Transverse colon (tissue), 4 donors: ENCODE results near the gene FAU. TPM values are rescaled to one million over a fixed set of nuclear protein-coding genes. Genes with fewer than 3 reads are reported as not detected.

ENCODE experiments used
- DNase-seq: peaks from one replicate; pipeline ENCODE4 v3.0.0-alpha.2; 2019
- H3K27ac ChIP-seq, 4 donors: fragments of 200-600 bp; sonication (generic); 2 replicates each; pipeline ENCODE4 v1.5.1; 2016 to 2018; ENCODE audit warnings: inconsistent platforms in 4 of 4
- H3K27me3 ChIP-seq: fragments of 200-600 bp; sonication (generic); 2 replicates; pipeline ENCODE4 v1.5.1; 2017; ENCODE audit warnings: inconsistent platforms
- H3K36me3 ChIP-seq, 4 donors: fragments of 200-600 bp; sonication (generic); 2 replicates each; pipeline ENCODE4 v1.5.1; 2017 to 2019; ENCODE audit warnings: inconsistent platforms in 4 of 4
- H3K4me1 ChIP-seq, 4 donors: fragments of 200-600 bp; sonication (generic); 2 replicates each; pipeline ENCODE4 v1.5.1; 2017 to 2020; ENCODE audit warnings: inconsistent platforms in 4 of 4
- H3K4me3 ChIP-seq, 4 donors: fragments of 200-600 bp; sonication (generic); 1 replicate in 1 of 4; 2 replicates in 3 of 4; pipeline versions ENCODE4 v1.5.1 to v1.6.1; 2017 to 2019; ENCODE audit warnings: inconsistent platforms in 4 of 4
- H3K9me3 ChIP-seq, 2 donors: fragments of 200-600 bp; sonication (generic); 2 replicates each; pipeline ENCODE4 v1.5.1; 2017 to 2019; ENCODE audit warnings: inconsistent platforms in 2 of 2
- EP300 ChIP-seq: sonication (generic); formaldehyde crosslinking; IDR thresholded peaks from one replicate; pipeline ENCODE4 v1.6.1; 2017; ENCODE audit warnings: antibody characterized with exemption, low read depth
- POLR2A ChIP-seq: fragments of 450-650 bp; IDR thresholded peaks from one replicate; pipeline ENCODE4 v1.6.1; 2016; ENCODE audit warnings: antibody characterized with exemption, mild to moderate bottlenecking, moderate library complexity
- POLR2AphosphoS5 ChIP-seq, 3 donors: sonication (generic); formaldehyde crosslinking; IDR thresholded peaks; one replicate each; pipeline ENCODE4 v1.6.1; 2016; ENCODE audit warnings: antibody characterized with exemption in 3 of 3
- WGBS, 2 donors: methylation state at CpG; one replicate each; pipeline ENCODE4 v1.1.5; 2018; ENCODE audit warnings: low coverage in 1 of 2; 5-methylcytosine and 5-hydroxymethylcytosine counted together
- in situ Hi-C, 4 donors: fragments of 200-750 bp; cut with MboI; loops; one replicate each; pipeline versions ENCODE4 v1.15.0 to v1.15.1; 2017; ENCODE audit warnings: low sequenced_read_pairs in 3 of 4, low pct_ligation_motif_present in 1 of 4, low pct_unique_long_range_greater_than_20kb in 1 of 4
- intact Hi-C: fragments of 100-400 bp; cut with DNase I; formaldehyde crosslinking; loops from one replicate; pipeline ENCODE4 v1.15.1; 2023; ENCODE audit warnings: low total_unique reads
- total RNA-seq, 4 donors: library from RNA; depleted of rRNA; stranded (reverse); fragments of >200 nt; gene quantifications; one replicate each; pipeline ENCODE4 v1.1.0, GENCODE V29; 2016
- TF ChIP-seq, protein P1 (sequence below), 5 experiments: fragments of 200-600 bp in 3 of 5; fragments of 450-650 bp in 2 of 5; sonication (generic) in 3 of 5; IDR thresholded peaks; 1 replicate in 2 of 5; 2 replicates in 3 of 5; pipeline ENCODE4 v1.5.1; 2016 to 2017; ENCODE audit warnings: antibody characterized with exemption in 5 of 5, inconsistent platforms in 3 of 5, mild to moderate bottlenecking in 2 of 5, moderate library complexity in 1 of 5

The FAU gene
- total RNA-seq, 4 donors from 2014 or later: 594 to 986 (median 662) TPM

DNA sequence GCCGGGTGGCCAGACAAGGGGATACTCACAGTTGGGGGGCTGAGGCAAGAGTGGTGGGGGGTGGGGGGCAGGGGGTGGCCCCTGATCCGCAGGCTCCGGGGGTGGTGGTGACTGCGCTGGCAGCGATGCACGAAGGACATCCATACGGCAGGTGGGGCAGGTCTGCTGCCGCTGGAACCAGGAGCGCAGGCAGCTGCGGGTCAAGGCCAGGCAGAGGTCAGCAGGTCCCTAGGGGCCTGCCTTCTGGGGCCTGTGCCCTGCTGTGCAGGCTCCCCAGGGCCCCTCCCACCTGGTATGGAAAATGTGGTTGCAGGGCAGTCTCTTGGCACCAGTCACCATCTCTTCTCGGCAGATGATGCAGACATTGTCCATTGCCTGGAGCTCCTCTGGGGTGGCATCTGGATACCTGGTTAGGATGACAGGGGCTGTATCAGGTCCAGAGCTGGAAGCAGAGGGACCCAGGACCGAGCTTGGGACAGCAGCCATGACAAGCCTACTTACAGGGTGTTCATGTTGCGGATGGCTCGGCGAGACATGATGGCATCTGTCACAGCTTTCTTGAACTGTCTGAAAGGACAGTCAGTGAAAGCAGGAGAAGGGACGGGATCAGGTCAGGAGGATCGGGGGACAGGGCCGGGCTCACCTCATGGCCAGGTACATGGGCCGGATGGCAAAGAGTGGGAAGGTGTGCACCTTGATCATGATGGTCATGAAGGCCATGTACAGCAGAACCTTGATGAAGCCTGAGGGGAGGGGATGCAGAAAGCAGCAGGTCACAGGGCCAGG is 8.9 kb upstream of the FAU start:
- in situ Hi-C loops: loop anchor here in 1 of 4 donors (10.0 kb wide), 1 partner anchor 54 kb away; the partner anchor contains the start of gene CAPN1
- Histone ChIP-seq H3K9me3 (no peaks in the 10 kb centered on the region), H3K27ac (no peak overlapping the region), H3K4me1 (peaks cover 13 to 28% (median 20%) of the 10 kb centered on the region in 4 donors), H3K27me3 (no peaks in the 10 kb centered on the region), H3K36me3 (peaks cover 0 to 62% (median 31%) of the 10 kb centered on the region in 4 donors), H3K4me3 (no peak overlapping the region)
- intact Hi-C loops: no loop called here
- 76% methylated on average over 17 of the region's 19 CpGs; no CpG with 5 or more reads in 1 of the 2 donors for WGBS, 2 donors
- no peak for TF ChIP-seq POLR2A
- no peak for TF ChIP-seq EP300
- TF ChIP-seq POLR2AphosphoS5 (IDR thresholded peaks at IDR 0.05): no peak
- TF ChIP-seq, protein P1, sequence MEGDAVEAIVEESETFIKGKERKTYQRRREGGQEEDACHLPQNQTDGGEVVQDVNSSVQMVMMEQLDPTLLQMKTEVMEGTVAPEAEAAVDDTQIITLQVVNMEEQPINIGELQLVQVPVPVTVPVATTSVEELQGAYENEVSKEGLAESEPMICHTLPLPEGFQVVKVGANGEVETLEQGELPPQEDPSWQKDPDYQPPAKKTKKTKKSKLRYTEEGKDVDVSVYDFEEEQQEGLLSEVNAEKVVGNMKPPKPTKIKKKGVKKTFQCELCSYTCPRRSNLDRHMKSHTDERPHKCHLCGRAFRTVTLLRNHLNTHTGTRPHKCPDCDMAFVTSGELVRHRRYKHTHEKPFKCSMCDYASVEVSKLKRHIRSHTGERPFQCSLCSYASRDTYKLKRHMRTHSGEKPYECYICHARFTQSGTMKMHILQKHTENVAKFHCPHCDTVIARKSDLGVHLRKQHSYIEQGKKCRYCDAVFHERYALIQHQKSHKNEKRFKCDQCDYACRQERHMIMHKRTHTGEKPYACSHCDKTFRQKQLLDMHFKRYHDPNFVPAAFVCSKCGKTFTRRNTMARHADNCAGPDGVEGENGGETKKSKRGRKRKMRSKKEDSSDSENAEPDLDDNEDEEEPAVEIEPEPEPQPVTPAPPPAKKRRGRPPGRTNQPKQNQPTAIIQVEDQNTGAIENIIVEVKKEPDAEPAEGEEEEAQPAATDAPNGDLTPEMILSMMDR (IDR thresholded peaks at IDR 0.05): no peak
- DNase-seq: no peak

DNA sequence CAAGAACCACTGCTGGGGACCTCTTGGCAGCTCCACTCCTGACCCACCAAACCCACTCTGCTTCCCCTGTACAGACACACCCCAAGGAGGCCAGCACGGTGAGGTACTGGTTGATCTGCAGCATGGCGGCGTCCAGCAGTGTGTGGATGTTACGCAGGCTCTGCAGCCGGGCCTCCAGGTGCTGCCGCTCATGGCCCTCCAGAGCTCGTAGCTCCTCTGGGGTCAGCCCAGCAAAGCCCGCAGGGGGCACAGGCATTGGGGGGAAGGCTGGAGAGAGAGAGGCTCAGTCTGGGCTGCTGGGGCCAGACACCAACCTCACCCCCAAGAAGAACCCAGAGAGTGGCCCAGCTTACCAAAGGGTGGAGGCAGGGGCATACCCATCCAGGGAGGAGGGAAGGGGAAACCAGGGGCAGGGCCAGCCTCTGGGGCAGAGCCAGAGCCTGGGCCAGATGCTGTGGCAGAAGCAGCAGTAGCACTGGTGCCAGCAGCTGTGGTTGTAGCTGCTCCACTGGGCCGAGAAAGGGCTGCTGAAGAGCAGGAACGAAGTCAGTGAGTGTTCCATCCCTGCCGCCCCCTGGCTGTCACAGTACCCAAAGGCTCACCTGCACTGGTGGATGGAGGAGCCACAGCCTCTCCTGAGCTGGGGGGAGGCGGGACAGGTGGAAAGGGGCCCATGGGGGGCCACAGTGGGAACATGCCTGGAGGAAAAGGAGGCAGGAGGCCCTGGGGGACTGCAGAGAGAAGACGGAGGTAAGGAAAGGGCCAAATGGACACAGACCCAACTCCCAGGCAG is 7.9 kb upstream of the FAU start:
- TF ChIP-seq, protein P1 (IDR thresholded peaks at IDR 0.05): no peak
- no peak for TF ChIP-seq EP300
- TF ChIP-seq POLR2AphosphoS5 (IDR thresholded peaks at IDR 0.05): no peak
- no peak for TF ChIP-seq POLR2A
- no peaks in the 10 kb centered on the region for H3K9me3 ChIP-seq
- peaks cover 0 to 68% (median 36%) of the 10 kb centered on the region in 4 donors for H3K36me3 ChIP-seq
- H3K4me3 ChIP-seq: no peak overlapping the region
- intact Hi-C loops (no loop called here), in situ Hi-C loops (loop anchor here in 1 of 4 donors (10.0 kb wide), 1 partner anchor 55 kb away; the partner anchor contains the start of gene CAPN1)
- no peak for DNase-seq
- peaks cover 8 to 21% (median 13%) of the 10 kb centered on the region in 4 donors for H3K4me1 ChIP-seq
- WGBS, 2 donors: 87% methylated on average over 13 of the region's 13 CpGs; no CpG with 5 or more reads in 1 of the 2 donors
- no peak overlapping the region for H3K27ac ChIP-seq
- no peaks in the 10 kb centered on the region for H3K27me3 ChIP-seq

DNA sequence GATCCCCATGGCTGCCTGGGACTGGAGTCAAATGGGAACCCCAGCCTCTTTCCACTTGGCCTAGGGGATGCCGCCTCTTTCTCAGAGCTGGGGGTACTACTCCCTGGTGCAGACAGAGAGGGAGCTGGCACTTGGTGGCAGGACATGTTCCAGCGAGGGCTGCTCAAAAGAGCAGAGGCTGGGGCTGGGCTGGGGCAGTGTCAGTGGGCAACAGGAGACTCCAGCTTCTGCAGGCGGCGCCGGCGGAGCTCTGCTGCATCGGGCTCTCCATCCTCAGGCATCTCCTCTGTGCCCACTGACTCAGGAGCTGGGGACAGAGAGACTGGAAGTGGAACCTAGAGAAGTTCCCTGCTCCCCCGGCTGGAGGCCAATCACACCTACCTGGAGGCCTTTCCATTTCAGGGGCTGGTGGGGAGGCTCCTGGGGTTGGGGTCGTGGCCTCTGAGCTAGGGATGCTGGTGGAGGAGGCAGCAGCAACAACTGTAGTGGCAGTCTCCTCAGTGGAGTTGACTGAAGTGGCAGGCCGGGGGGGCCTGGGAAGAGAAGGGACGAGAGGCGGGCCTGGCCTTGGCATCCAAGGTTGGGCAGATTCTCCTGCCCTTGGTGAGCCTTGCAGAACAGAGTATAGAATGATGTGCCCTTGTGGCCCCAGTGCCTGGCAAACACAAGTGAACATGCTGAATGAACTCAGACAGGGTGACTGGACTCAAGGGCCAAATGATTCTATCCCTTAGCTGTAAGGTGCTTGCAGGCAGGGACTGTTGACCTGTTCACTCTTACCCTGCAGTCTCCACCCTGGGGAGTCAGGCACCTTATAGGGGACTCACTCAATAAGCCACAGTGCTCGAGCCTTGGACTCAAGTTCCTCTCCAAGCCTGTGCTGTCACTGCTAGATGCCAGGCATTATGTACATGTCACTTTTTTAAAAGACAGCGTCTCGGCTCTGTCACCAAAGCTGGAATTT is 6.5 kb upstream of the FAU start:
- Histone ChIP-seq H3K4me3 (no peak overlapping the region), H3K9me3 (no peaks in the 10 kb centered on the region), H3K27ac (no peak overlapping the region), H3K4me1 (peaks cover 8 to 17% (median 12%) of the 10 kb centered on the region in 4 donors), H3K27me3 (no peaks in the 10 kb centered on the region), H3K36me3 (peaks cover 0 to 72% (median 36%) of the 10 kb centered on the region in 4 donors)
- DNase-seq: no peak
- TF ChIP-seq POLR2AphosphoS5 (IDR thresholded peaks at IDR 0.05) (no peak), POLR2A (no peak), EP300 (no peak)
- TF ChIP-seq, protein P1 (IDR thresholded peaks at IDR 0.05): no peak
- WGBS, 2 donors: 80% methylated on average over 1 to 9 of the region's 15 CpGs
- in situ Hi-C loops (no loop called here), intact Hi-C loops (no loop called here)
